Transverse colon (tissue), 4 donors: ENCODE data around the gene IFITM5. TPM values are rescaled to one million over a fixed set of nuclear protein-coding genes. Genes with fewer than 3 reads are reported as not detected.
A peak's percentile ranks its signal among the peaks of the same experiment; 100 is the strongest.
"Not testable (repeated sequence)": the region's sequence is repeated elsewhere in the genome, so short reads cannot be mapped to it uniquely, and the experiment has no call there.

Experiments
- DNase-seq: peaks from one replicate; pipeline ENCODE4 v3.0.0-alpha.2; 2019
- H3K27ac ChIP-seq, 4 donors: fragments of 200-600 bp; sonication (generic); 2 replicates each; pipeline ENCODE4 v1.5.1; 2016 to 2018; ENCODE audit warnings: inconsistent platforms in 4 of 4
- H3K27me3 ChIP-seq: fragments of 200-600 bp; sonication (generic); 2 replicates; pipeline ENCODE4 v1.5.1; 2017; ENCODE audit warnings: inconsistent platforms
- H3K36me3 ChIP-seq, 4 donors: fragments of 200-600 bp; sonication (generic); 2 replicates each; pipeline ENCODE4 v1.5.1; 2017 to 2019; ENCODE audit warnings: inconsistent platforms in 4 of 4
- H3K4me1 ChIP-seq, 4 donors: fragments of 200-600 bp; sonication (generic); 2 replicates each; pipeline ENCODE4 v1.5.1; 2017 to 2020; ENCODE audit warnings: inconsistent platforms in 4 of 4
- H3K4me3 ChIP-seq, 4 donors: fragments of 200-600 bp; sonication (generic); 1 replicate in 1 of 4; 2 replicates in 3 of 4; pipeline versions ENCODE4 v1.5.1 to v1.6.1; 2017 to 2019; ENCODE audit warnings: inconsistent platforms in 4 of 4
- H3K9me3 ChIP-seq, 2 donors: fragments of 200-600 bp; sonication (generic); 2 replicates each; pipeline ENCODE4 v1.5.1; 2017 to 2019; ENCODE audit warnings: inconsistent platforms in 2 of 2
- EP300 ChIP-seq: sonication (generic); formaldehyde crosslinking; IDR thresholded peaks from one replicate; pipeline ENCODE4 v1.6.1; 2017; ENCODE audit warnings: antibody characterized with exemption, low read depth
- POLR2A ChIP-seq: fragments of 450-650 bp; IDR thresholded peaks from one replicate; pipeline ENCODE4 v1.6.1; 2016; ENCODE audit warnings: antibody characterized with exemption, mild to moderate bottlenecking, moderate library complexity
- POLR2AphosphoS5 ChIP-seq, 3 donors: sonication (generic); formaldehyde crosslinking; IDR thresholded peaks; one replicate each; pipeline ENCODE4 v1.6.1; 2016; ENCODE audit warnings: antibody characterized with exemption in 3 of 3
- WGBS, 2 donors: methylation state at CpG; one replicate each; pipeline ENCODE4 v1.1.5; 2018; ENCODE audit warnings: low coverage in 1 of 2; 5-methylcytosine and 5-hydroxymethylcytosine counted together
- in situ Hi-C, 4 donors: fragments of 200-750 bp; cut with MboI; loops; one replicate each; pipeline versions ENCODE4 v1.15.0 to v1.15.1; 2017; ENCODE audit warnings: low sequenced_read_pairs in 3 of 4, low pct_ligation_motif_present in 1 of 4, low pct_unique_long_range_greater_than_20kb in 1 of 4
- intact Hi-C: fragments of 100-400 bp; cut with DNase I; formaldehyde crosslinking; loops from one replicate; pipeline ENCODE4 v1.15.1; 2023; ENCODE audit warnings: low total_unique reads
- total RNA-seq, 4 donors: library from RNA; depleted of rRNA; stranded (reverse); fragments of >200 nt; gene quantifications; one replicate each; pipeline ENCODE4 v1.1.0, GENCODE V29; 2016
- TF ChIP-seq, protein P1 (sequence below), 5 experiments: fragments of 200-600 bp in 3 of 5; fragments of 450-650 bp in 2 of 5; sonication (generic) in 3 of 5; IDR thresholded peaks; 1 replicate in 2 of 5; 2 replicates in 3 of 5; pipeline ENCODE4 v1.5.1; 2016 to 2017; ENCODE audit warnings: antibody characterized with exemption in 5 of 5, inconsistent platforms in 3 of 5, mild to moderate bottlenecking in 2 of 5, moderate library complexity in 1 of 5

IFITM5 gene
- total RNA-seq, 4 donors from 2014 or later: not detected

DNA sequence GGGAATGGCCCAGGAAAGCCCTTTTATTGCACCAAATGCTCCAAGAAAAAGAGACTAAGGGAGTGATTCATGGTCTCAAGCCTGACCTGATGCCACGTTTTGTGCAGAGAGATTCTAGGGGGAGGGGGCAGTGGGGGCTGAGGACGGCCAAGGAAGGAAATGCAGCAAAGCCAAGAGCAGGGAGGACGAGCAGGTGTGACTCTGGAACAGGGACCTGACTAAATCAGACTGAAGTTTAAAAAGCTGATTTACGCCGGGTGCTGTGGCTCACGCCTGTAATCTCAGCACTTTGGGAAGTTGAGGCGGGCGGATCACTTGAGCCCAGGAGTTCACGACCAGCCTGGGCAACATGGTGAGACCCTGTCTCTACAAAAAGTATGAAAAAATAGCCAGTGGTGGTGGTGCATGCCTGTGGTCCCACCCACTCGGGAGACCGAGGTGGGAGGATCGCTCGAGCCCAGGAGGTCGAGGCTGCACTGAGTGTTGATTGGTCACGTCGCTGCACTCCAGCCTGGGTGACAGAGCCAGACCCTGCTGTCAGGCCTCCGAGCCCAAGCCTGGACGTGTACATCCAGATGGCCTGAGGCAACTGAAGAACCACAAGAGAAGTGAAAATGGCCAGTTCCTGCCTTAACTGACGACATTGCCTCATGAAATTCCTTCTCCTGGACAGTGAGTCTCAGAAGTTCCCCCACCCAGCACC lies 32.2 kb upstream of the IFITM5 start:
- no peak overlapping the region for H3K27ac ChIP-seq
- H3K4me1 ChIP-seq: peaks cover 15 to 37% (median 19%) of the 10 kb centered on the region in 4 donors
- no peak for DNase-seq
- H3K27me3 ChIP-seq: no peaks in the 10 kb centered on the region
- no peak overlapping the region for H3K4me3 ChIP-seq
- TF ChIP-seq, protein P1, sequence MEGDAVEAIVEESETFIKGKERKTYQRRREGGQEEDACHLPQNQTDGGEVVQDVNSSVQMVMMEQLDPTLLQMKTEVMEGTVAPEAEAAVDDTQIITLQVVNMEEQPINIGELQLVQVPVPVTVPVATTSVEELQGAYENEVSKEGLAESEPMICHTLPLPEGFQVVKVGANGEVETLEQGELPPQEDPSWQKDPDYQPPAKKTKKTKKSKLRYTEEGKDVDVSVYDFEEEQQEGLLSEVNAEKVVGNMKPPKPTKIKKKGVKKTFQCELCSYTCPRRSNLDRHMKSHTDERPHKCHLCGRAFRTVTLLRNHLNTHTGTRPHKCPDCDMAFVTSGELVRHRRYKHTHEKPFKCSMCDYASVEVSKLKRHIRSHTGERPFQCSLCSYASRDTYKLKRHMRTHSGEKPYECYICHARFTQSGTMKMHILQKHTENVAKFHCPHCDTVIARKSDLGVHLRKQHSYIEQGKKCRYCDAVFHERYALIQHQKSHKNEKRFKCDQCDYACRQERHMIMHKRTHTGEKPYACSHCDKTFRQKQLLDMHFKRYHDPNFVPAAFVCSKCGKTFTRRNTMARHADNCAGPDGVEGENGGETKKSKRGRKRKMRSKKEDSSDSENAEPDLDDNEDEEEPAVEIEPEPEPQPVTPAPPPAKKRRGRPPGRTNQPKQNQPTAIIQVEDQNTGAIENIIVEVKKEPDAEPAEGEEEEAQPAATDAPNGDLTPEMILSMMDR (IDR thresholded peaks at IDR 0.05): no peak
- TF ChIP-seq POLR2AphosphoS5 (IDR thresholded peaks at IDR 0.05) (no peak), POLR2A (no peak), EP300 (no peak)
- 80 to 94% methylated on average over 6 to 19 of the region's 19 CpGs for WGBS, 2 donors
- no peaks in the 10 kb centered on the region for H3K36me3 ChIP-seq
- intact Hi-C loops (no loop called here), in situ Hi-C loops (no loop called here)
- H3K9me3 ChIP-seq: no peaks in the 10 kb centered on the region

DNA sequence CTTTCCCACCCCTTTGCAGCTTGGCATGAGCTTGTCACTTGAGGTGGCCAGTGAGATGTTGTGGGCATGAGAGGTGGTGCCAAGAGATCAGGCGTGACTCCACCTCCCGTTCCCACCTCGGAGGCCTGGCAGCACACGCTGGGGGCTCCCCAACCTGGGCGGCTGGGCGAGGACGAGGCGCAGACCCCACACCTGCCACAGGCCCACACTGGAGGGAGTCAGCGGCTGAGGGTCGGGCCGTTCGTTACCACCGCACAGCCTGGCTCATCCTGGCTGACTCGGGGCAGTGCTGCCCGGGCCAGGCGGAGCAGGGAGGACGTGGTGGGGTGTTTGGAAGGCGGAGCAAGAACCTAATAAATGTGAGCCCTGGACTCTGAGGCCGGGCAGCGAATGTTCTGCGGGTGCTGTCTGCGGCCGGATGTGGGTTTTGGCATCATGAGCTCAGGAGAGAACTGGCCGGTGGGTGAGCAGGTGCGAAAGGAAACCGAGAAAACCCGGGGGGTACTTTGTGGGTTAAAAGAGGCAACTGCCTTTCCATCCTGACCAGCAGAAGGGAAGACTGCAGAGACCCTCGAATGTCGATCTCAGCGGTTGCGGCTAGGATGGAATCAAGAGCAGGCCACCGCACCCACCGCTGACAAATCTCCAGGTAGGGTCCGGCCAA lies 31.5 kb upstream of the IFITM5 start:
- in situ Hi-C loops (no loop called here), intact Hi-C loops (no loop called here)
- peak; percentile 70 for DNase-seq
- WGBS, 2 donors: 73 to 93% methylated on average over 13 to 34 of the region's 34 CpGs
- H3K4me3 ChIP-seq: no peak overlapping the region
- peaks cover 19 to 37% (median 20%) of the 10 kb centered on the region in 4 donors for H3K4me1 ChIP-seq
- H3K27me3 ChIP-seq: no peaks in the 10 kb centered on the region
- H3K9me3 ChIP-seq: no peaks in the 10 kb centered on the region
- TF ChIP-seq POLR2AphosphoS5 (IDR thresholded peaks at IDR 0.05): no peak
- TF ChIP-seq POLR2A: no peak
- no peak for TF ChIP-seq EP300
- TF ChIP-seq, protein P1 (IDR thresholded peaks at IDR 0.05): no peak
- no peak overlapping the region for H3K27ac ChIP-seq
- H3K36me3 ChIP-seq: no peaks in the 10 kb centered on the region

DNA sequence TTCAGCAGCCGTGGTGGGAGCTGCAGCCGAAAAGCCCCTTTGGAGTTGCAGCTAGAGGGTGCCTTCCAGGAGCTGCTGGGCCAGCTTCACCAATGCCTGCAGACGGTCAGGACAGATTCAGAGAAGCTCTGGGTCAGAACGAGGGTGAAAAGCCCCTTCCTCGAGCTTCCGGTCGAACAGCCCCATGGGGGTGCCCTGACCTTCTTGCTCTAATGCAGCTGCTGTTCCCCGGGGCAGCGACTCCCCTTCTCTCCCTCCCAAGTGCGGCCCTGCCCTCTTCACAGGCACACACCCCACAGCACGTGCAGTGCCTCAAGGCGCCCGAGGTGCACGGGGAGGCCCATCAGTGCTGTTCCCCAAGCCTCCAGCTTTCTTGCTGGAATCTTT lies 31.0 kb upstream of the IFITM5 start:
- H3K9me3 ChIP-seq: no peaks in the 10 kb centered on the region
- in situ Hi-C loops (no loop called here), intact Hi-C loops (no loop called here)
- H3K4me1 ChIP-seq: peaks cover 22 to 36% (median 23%) of the 10 kb centered on the region in 4 donors
- no peaks in the 10 kb centered on the region for H3K27me3 ChIP-seq
- WGBS, 2 donors: 67 to 79% methylated on average over 3 to 14 of the region's 14 CpGs
- no peak overlapping the region for H3K27ac ChIP-seq
- TF ChIP-seq EP300 (no peak), POLR2A (no peak), POLR2AphosphoS5 (IDR thresholded peaks at IDR 0.05) (no peak)
- TF ChIP-seq, protein P1 (IDR thresholded peaks at IDR 0.05): no peak
- no peaks in the 10 kb centered on the region for H3K36me3 ChIP-seq
- DNase-seq: no peak
- no peak overlapping the region for H3K4me3 ChIP-seq

DNA sequence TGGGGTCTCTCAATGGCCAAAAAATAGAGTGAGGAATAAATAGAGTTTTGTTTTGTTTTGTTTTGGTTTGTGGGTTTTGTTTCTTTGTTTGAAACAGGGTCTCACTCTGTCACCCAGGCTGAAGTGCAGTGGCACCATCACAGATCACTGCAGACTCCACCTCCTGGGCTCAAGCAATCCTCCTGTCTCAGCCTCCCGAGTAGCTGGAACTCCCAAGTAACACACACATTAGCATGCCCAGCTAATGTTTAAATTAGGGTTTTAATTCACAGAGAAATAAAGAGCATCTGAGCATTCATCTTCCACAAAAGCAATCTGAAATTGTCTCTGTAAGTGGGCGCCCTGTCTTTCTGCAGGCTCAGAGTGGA lies 30.5 kb upstream of the IFITM5 start:
- Histone ChIP-seq H3K9me3 (no peaks in the 10 kb centered on the region), H3K4me3 (no peak overlapping the region), H3K36me3 (no peaks in the 10 kb centered on the region), H3K27ac (no peak overlapping the region), H3K27me3 (no peaks in the 10 kb centered on the region), H3K4me1 (peaks cover 23 to 33% (median 25%) of the 10 kb centered on the region in 4 donors)
- in situ Hi-C loops: no loop called here
- intact Hi-C loops: no loop called here
- 93 to 100% methylated on average over 1 to 2 of the region's 2 CpGs for WGBS, 2 donors
- no peak for DNase-seq
- no peak for TF ChIP-seq POLR2A
- TF ChIP-seq EP300: no peak

GRCh38 chr11:328516-329100 lies 29.3 kb upstream of the IFITM5 start:
- in situ Hi-C loops, H3K27ac ChIP-seq, H3K27me3 ChIP-seq, H3K36me3 ChIP-seq, H3K4me3 ChIP-seq, intact Hi-C loops, H3K9me3 ChIP-seq, DNase-seq: not testable (repeated sequence)
- 90% methylated on average over 15 of the region's 15 CpGs; no CpG with 5 or more reads in 1 of the 2 donors for WGBS, 2 donors
- peaks cover 27 to 38% (median 34%) of the 10 kb centered on the region in 4 donors for H3K4me1 ChIP-seq
